GM12878 (cell line): ENCODE results near the gene PRKG1. TPM values are rescaled to one million over a fixed set of nuclear protein-coding genes. Genes with fewer than 3 reads are reported as not detected.
A peak's percentile ranks its signal among the peaks of the same experiment; 100 is the strongest.

Experiments
- ATAC-seq: fragments of 200-7000 bp; cut with Tn5 transposase; 3 replicates; pipeline ENCODE4 v1.9.1; 2020; ENCODE audit warnings: mild to moderate bottlenecking, moderate library complexity
- BruUV-seq: library from RNA; stranded (reverse); fragments of 400-500 nt; replicated peaks from 2 replicates; lab custom pipeline; 2021; lab: Mats Ljungman, UMichigan
- CTCF ChIA-PET: fragments of 300-600 bp; sonication (Branson Sonifier 250); formaldehyde crosslinking; extraction: SDS; loops from one replicate; lab custom pipeline; 2021; ENCODE audit warnings: inconsistent platforms; lab: Yijun Ruan, JAX
- POLR2A ChIA-PET: fragments of 350-600 bp; formaldehyde crosslinking; extraction: SDS; loops from one replicate; lab custom pipeline; 2021; ENCODE audit warnings: inconsistent platforms; lab: Charles Lee
- RAD21 ChIA-PET: fragments of 300-600 bp; sonication (Branson Sonifier 250); formaldehyde crosslinking; loops from one replicate; lab custom pipeline; 2023; ENCODE audit warnings: antibody characterized with exemption; ENCODE audit not compliant: unreplicated experiment; lab: Charles Lee
- SMC1A ChIA-PET: fragments of 300-600 bp; sonication (Branson Sonifier 250); formaldehyde crosslinking; loops from one replicate; lab custom pipeline; 2023; ENCODE audit not compliant: unreplicated experiment, uncharacterized antibody; lab: Charles Lee
- DNase-seq: peaks from one replicate; pipeline ENCODE4 v3.0.0-alpha.2; 2011; ENCODE audit warnings: low read depth, low spot score
- FAIRE-seq: peaks from 3 replicates; lab custom pipeline; 2011; peaks lifted over from hg19 to GRCh38; lab: Jason Lieb, UNC
- H2AFZ ChIP-seq: 2 replicates; pipeline ENCODE4 v1.6.0; 2011; ENCODE audit warnings: low read depth, low read length, control low read depth; ENCODE audit not compliant: control insufficient read depth
- H3K27ac ChIP-seq: 2 replicates; pipeline ENCODE4 v1.5.1; 2011; ENCODE audit warnings: control low read depth; ENCODE audit not compliant: control insufficient read depth, insufficient read depth
- H3K27me3 ChIP-seq, 2 experiments: replicated peaks in 1 of 2; 2 replicates each; pipeline versions ENCODE4 v1.6.0 to v1.6.1; 2011; ENCODE audit warnings: low read length in 1 of 2; ENCODE audit not compliant: control insufficient read depth in 2 of 2, insufficient read depth in 2 of 2
- H3K36me3 ChIP-seq, 2 experiments: 2 replicates each; pipeline ENCODE4 v1.5.1; 2011; ENCODE audit warnings: low read length in 1 of 2; ENCODE audit not compliant: control insufficient read depth in 2 of 2, insufficient read depth in 2 of 2
- H3K4me1 ChIP-seq: 2 replicates; pipeline ENCODE4 v1.6.1; 2011; ENCODE audit warnings: mild to moderate bottlenecking, low read length, moderate library complexity, mixed read lengths; ENCODE audit not compliant: control insufficient read depth, insufficient read depth
- H3K4me2 ChIP-seq: 2 replicates; pipeline ENCODE4 v1.6.0; 2011; ENCODE audit warnings: control low read depth; ENCODE audit not compliant: control insufficient read depth, insufficient read depth
- H3K4me3 ChIP-seq: fragments of 200-600 bp; sonication (generic); 2 replicates; pipeline ENCODE4 v1.5.1; 2016
- H3K79me2 ChIP-seq: 2 replicates; pipeline ENCODE4 v1.6.0; 2011; ENCODE audit warnings: low read length; ENCODE audit not compliant: control insufficient read depth, insufficient read depth
- H3K9ac ChIP-seq: 2 replicates; pipeline ENCODE4 v1.8.0; 2011; ENCODE audit warnings: low read length, control low read depth, mixed read lengths; ENCODE audit not compliant: control insufficient read depth, insufficient read depth
- H3K9me3 ChIP-seq: replicated peaks from 3 replicates; pipeline ENCODE4 v1.5.1; 2011; ENCODE audit warnings: mild to moderate bottlenecking, low read length; ENCODE audit not compliant: control insufficient read depth, insufficient read depth
- H4K20me1 ChIP-seq: 2 replicates; pipeline ENCODE4 v1.6.0; 2011; ENCODE audit not compliant: control insufficient read depth, insufficient read depth
- CREM ChIP-seq: IDR thresholded peaks from 2 replicates; pipeline ENCODE4 v1.6.1; 2014; ENCODE audit warnings: antibody characterized with exemption, low read depth
- E4F1 ChIP-seq: fragments of 450-650 bp; IDR thresholded peaks from 2 replicates; pipeline ENCODE4 v1.6.1; 2018; ENCODE audit warnings: borderline replicate concordance, mild to moderate bottlenecking; ENCODE audit not compliant: partially characterized antibody
- EED ChIP-seq: sonication (generic); IDR thresholded peaks from 2 replicates; pipeline ENCODE4 v1.6.1; 2016; ENCODE audit warnings: antibody characterized with exemption, low read depth
- KAT2A ChIP-seq: conservative IDR thresholded peaks from 2 replicates; pipeline ENCODE4 v1.6.1; 2011; ENCODE audit warnings: low read depth, low read length; ENCODE audit not compliant: control insufficient read depth
- PAX8 ChIP-seq: fragments of 450-650 bp; IDR thresholded peaks from 2 replicates; pipeline ENCODE4 v1.6.1; 2017; ENCODE audit warnings: mild to moderate bottlenecking, moderate library complexity
- PKNOX1 ChIP-seq: fragments of 450-650 bp; IDR thresholded peaks from 2 replicates; pipeline ENCODE4 v1.6.1; 2016; ENCODE audit warnings: mild to moderate bottlenecking
- POU2F2 ChIP-seq: IDR thresholded peaks from 3 replicates; pipeline ENCODE4 v1.6.1; 2011; ENCODE audit warnings: low read depth, mild to moderate bottlenecking, low read length, borderline replicate concordance
- RELB ChIP-seq: fragments of 450-650 bp; IDR thresholded peaks from 2 replicates; pipeline ENCODE4 v1.6.1; 2017; ENCODE audit warnings: low read depth, mild to moderate bottlenecking, moderate library complexity
- RUNX3 ChIP-seq: IDR thresholded peaks from 2 replicates; pipeline ENCODE4 v1.6.1; 2012; ENCODE audit warnings: low read length, inconsistent platforms
- SPI1 ChIP-seq: IDR thresholded peaks from 2 replicates; pipeline ENCODE4 v1.6.1; 2011; ENCODE audit warnings: low read depth, mild to moderate bottlenecking, low read length, moderate library complexity, borderline replicate concordance; ENCODE audit not compliant: insufficient read depth
- TCF3 ChIP-seq: IDR thresholded peaks from 2 replicates; pipeline ENCODE4 v1.6.1; 2012; ENCODE audit warnings: low read depth, mild to moderate bottlenecking, low read length, borderline replicate concordance; ENCODE audit not compliant: insufficient read depth
- WGBS: methylation state at CpG from one replicate; pipeline ENCODE4 v1.1.6; 2016; ENCODE audit warnings: low lambda C conversion rate; ENCODE audit not compliant: insufficient replicate concordance, insufficient coverage; ENCODE audit errors: missing lambda C conversion rate; 5-methylcytosine and 5-hydroxymethylcytosine counted together
- in situ Hi-C: fragments of 300-500 bp; cut with MboI; formaldehyde crosslinking; loops from 9 replicates; pipeline ENCODE4 v1.14.3; 2018; ENCODE audit warnings: mixed read lengths
- intact Hi-C: fragments of 100-400 bp; cut with micrococcal nuclease; formaldehyde crosslinking; loops from one replicate; pipeline ENCODE4 v1.14.2; 2022; ENCODE audit not compliant: unreplicated experiment
- polyA plus RNA-seq, 11 experiments: library from polyadenylated mRNA; depleted of rRNA in 4 of 11; unstranded in 6 of 11; stranded (reverse) in 5 of 11; fragments of >200 nt; fragmentation: Nextera tagmentation in 4 of 11; fragmentation: Illumina TruSeq in 1 of 11; extraction: Ambion mirVana in 4 of 11; extraction: Trizol in 1 of 11; gene quantifications; 1 replicate in 1 of 11; 2 replicates in 10 of 11; pipeline versions ENCODE4 v1.2.1 to v1.2.3, GENCODE V29; 2011 to 2016; ENCODE audit warnings: inconsistent platforms in 2 of 11, missing spikeins in 2 of 11, low read depth in 1 of 11
- total RNA-seq, 4 experiments: library from RNA; depleted of rRNA in 3 of 4; stranded (reverse); fragments of >200 nt in 3 of 4; fragmentation: Illumina TruSeq in 1 of 4; extraction: Trizol in 1 of 4; gene quantifications; 2 replicates each; pipeline versions ENCODE4 v1.2.1 to v1.2.3, GENCODE V29; 2013 to 2021

Gene PRKG1
- total and polyA plus RNA-seq, 10 of the 15 experiments (the other 5 are each of a cell fraction or from before 2014, with no cell fraction given): 0.04 to 0.05 TPM; not detected in 8

- TF ChIP-seq RELB (no peak), CREM (no peak), POU2F2 (no peak), E4F1 (no peak)
- TF ChIP-seq, all 136 proteins: peak for 0
Observed at GRCh38 chr10:52252307-52252706, 1178.0 kb downstream of the PRKG1 start (continued).

- Histone ChIP-seq H3K36me3 (no peaks in the 10 kb centered on the region), H3K4me2 (peak overlapping the region; percentile 74), H3K9ac (no peak overlapping the region), H3K27me3 (no peaks in the 10 kb centered on the region), H3K4me3 (no peak overlapping the region; the same call in 1 of the 2 replicates), H3K4me1 (peaks cover 15% of the 10 kb centered on the region), H4K20me1 (no peaks in the 10 kb centered on the region), H3K27ac (no peak overlapping the region), H3K79me2 (no peaks in the 10 kb centered on the region), H2AFZ (no peak overlapping the region), H3K9me3 (no peaks in the 10 kb centered on the region)
- ATAC-seq: peak; percentile 100
- POLR2A ChIA-PET: no interaction called here
- FAIRE-seq: peak; percentile 56
- intact Hi-C loops (no loop called here), in situ Hi-C loops (no loop called here)
- WGBS: 38% methylated on average over 6 of the region's 6 CpGs
- DNase-seq: peak; percentile 64
- RAD21 ChIA-PET: no interaction called here
- no TSS peak for BruUV-seq
- SMC1A ChIA-PET: no interaction called here
- CTCF ChIA-PET: no interaction called here
- TF ChIP-seq SPI1: no peak
- peak; percentile 54; the same call in 1 of the 2 replicates for TF ChIP-seq PKNOX1
- peak; percentile 26; the same call in 1 of the 3 replicates for TF ChIP-seq POU2F2
- 0 out of 2 replicates have a peak, but pooled peaks have one; percentile 43 for TF ChIP-seq TCF3
- peak; percentile 84 for TF ChIP-seq RUNX3
- 0 out of 2 replicates have a peak, but pooled peaks have one; percentile 32 for TF ChIP-seq EED
- no peak for TF ChIP-seq KAT2A
- TF ChIP-seq PAX8: no peak
- TF ChIP-seq RELB: 0 out of 2 replicates have a peak, but pooled peaks have one; percentile 14
Observed at GRCh38 chr10:52256832-52257691, 1182.8 kb downstream of the PRKG1 start.
